NCI-H345 treated with DMSO at 0.1 percent for 48 hours (cell line): ENCODE results near the gene OR2L3.
"Not testable (repeated sequence)": the region's sequence is repeated elsewhere in the genome, so short reads cannot be mapped to it uniquely, and the experiment has no call there.

Source experiments
- DNase-seq: peaks from one replicate; lab custom pipeline; 2025; ENCODE audit not compliant: unreplicated experiment; lab: John Stamatoyannopoulos, UW

Gene OR2L3

GRCh38 chr1:248046536-248046935 lies at the start of gene OR2L3:
OR2L3 (plus strand) TSS chr1:248046836; CDS start chr1:248060682, 13,846 bp downstream.
- DNase-seq: no peak

- no peak for DNase-seq
Measured at GRCh38 chr1:247998811-247999210, 47.8 kb upstream of the OR2L3 start.

- no peak for DNase-seq
Measured at GRCh38 chr1:248000169-248000568, 46.5 kb upstream of the OR2L3 start.

GRCh38 chr1:248007778-248008177 lies 38.9 kb upstream of the OR2L3 start:
- no peak for DNase-seq

GRCh38 chr1:248009681-248010080 lies 37.0 kb upstream of the OR2L3 start:
- DNase-seq: no peak

GRCh38 chr1:248013229-248013710 lies 33.4 kb upstream of the OR2L3 start, which contains the start of gene OR2L5:
OR2L5 (plus strand) TSS chr1:248013660; CDS start chr1:248021948, 8,288 bp downstream.
- no peak for DNase-seq

GRCh38 chr1:248015803-248016202 lies 30.8 kb upstream of the OR2L3 start:
- no peak for DNase-seq

GRCh38 chr1:248029770-248030169 lies 16.9 kb upstream of the OR2L3 start, which contains the start of gene OR2L2:
OR2L2 (plus strand) TSS chr1:248030070; CDS start chr1:248038268, 8,198 bp downstream.
- no peak for DNase-seq

GRCh38 chr1:248045209-248045608 lies 1.4 kb upstream of the OR2L3 start:
- no peak for DNase-seq

GRCh38 chr1:248047008-248047407 lies 372 bp downstream of the OR2L3 start:
- DNase-seq: no peak

GRCh38 chr1:248054671-248055070 lies 8.0 kb downstream of the OR2L3 start:
- DNase-seq: no peak

GRCh38 chr1:248055261-248055660 lies 8.6 kb downstream of the OR2L3 start:
- DNase-seq: no peak

GRCh38 chr1:248065071-248065470 lies 18.4 kb downstream of the OR2L3 start:
- DNase-seq: no peak

GRCh38 chr1:248065604-248066003 lies 19.0 kb downstream of the OR2L3 start:
- no peak for DNase-seq

GRCh38 chr1:248083864-248084263 lies 37.2 kb downstream of the OR2L3 start:
- DNase-seq: not testable (repeated sequence)

GRCh38 chr1:248094884-248095283 lies 48.2 kb downstream of the OR2L3 start, which contains the start of gene OR2L13:
OR2L13 (plus strand) TSS chr1:248095184; CDS start chr1:248099376, 4,192 bp downstream.
- no peak for DNase-seq

GRCh38 chr1:248098529-248098928 lies 51.9 kb downstream of the OR2L3 start:
- no peak for DNase-seq

- DNase-seq: no peak
Measured at GRCh38 chr1:248102847-248103246, 56.2 kb downstream of the OR2L3 start.

GRCh38 chr1:248111157-248111556 lies 64.5 kb downstream of the OR2L3 start:
- no peak for DNase-seq
